C1 segment of cervical spinal cord (tissue), 14 donors: ENCODE data around the gene TNIK.

ENCODE experiments used
- DNase-seq, 14 donors: peaks; one replicate each; lab custom pipeline; 2025; lab: John Stamatoyannopoulos, UW

Gene TNIK

DNA sequence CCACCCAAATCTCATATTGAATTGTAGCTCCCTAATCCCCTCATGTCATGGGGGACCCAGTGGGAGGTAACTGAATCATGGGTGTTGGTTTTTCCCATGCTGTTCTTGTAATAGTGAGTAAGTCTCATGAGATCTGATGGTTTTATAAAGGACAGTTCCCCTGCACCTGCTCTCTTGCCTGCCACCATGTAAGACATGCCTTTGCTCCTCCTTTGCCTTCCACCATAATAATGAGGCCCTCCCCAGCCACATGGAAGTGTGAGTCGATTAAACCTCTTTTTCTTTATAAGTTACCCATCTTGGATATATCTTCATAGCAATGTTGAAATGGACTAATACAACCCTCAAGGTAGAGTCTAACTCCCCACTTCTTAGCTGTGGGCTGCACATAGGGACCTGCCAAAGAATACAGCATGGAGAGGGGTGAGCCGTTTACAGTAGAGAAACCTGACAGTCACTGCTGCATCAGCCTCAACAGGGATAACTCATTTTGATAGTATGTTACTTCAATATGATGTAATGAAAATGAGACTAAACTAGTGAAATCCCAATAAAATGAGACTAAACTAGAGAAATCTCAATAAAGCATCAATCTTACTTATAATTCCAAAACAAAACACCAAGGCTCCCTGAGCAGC is 117.3 kb downstream of the TNIK start:
- no peak for DNase-seq

DNA sequence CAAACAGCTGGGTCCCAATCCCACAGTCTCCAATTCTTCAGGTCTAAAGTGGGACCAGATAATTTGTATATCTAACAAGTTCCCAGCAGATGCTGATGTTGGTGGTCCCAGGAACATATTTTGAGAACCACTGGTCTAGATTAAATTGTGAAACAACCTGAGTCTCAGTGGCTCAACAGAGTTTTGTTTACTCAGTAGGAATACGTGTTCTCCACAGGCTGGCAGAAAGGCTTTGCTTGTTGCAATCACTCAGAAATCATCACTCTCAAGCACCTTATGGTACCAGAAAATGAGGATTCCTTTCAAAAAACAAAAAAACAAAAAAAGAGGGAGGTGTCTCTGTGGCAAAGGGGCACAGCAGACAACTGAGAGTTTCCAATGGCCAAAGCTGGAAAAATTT is 118.0 kb downstream of the TNIK start:
- DNase-seq, result no peak

- no peak for DNase-seq
These were observed 119.8 kb downstream of the TNIK start for GRCh38 chr3:171340434-171340833.

DNA sequence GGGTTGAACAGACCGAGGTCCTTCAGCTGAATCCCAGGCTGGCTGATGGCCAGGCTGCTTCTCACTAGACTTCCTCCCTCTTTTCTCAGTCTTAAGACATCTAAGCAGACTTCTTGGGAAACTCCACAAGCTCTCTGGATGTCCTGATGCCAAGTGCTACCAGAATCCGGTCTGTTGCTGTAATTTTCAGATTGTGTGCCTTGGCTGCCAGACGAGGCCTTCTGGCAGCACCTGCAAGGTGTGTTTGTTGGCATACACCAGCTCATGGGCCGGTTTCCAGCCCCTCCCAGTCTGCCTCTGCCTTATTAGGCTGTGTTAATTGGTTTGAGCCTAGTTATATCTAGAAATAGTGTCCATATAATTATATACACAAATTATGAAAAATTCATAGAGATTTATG is 120.6 kb downstream of the TNIK start:
- DNase-seq, result peak in 1 of 14 donors; percentile 68

- DNase-seq, result no peak
These were observed 123.8 kb downstream of the TNIK start for GRCh38 chr3:171336406-171336805.

DNA sequence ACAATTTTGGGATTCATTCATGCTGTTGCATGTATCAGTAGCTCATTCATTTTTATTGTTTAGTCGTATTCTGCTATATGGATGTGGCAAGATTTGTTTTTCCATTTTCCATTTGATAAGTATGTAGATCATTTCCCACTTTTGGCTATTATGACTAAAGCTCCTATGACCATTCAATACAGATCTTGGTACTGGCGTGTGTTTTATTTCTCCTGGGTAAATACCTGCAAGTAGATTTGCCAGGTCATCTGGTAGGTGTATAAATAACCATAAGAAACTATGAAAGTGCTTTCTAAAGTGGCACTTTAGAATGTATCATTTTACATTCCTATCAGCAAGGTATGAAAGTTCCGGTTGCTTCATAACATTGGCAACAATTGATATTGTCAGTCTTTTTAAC is 124.6 kb downstream of the TNIK start:
- DNase-seq, result no peak

DNA sequence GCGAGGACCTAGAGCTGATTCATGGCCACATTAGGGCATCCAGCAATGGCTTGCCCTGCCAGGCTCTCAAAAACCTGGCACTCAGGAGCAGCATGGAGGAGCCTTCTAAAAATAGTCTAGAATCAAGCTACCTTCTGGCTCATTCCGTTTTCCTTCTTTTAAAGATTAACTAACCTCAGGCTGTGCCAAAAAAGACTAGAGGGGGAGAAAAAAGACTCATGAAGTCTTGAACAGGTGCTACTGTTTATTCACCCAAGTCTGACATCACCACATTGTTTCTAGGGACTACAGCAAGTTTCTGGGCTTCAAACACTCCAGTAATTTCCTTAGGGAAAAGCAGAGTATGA is 125.8 kb downstream of the TNIK start:
- DNase-seq, result peak in 1 of 14 donors; percentile 22

DNA sequence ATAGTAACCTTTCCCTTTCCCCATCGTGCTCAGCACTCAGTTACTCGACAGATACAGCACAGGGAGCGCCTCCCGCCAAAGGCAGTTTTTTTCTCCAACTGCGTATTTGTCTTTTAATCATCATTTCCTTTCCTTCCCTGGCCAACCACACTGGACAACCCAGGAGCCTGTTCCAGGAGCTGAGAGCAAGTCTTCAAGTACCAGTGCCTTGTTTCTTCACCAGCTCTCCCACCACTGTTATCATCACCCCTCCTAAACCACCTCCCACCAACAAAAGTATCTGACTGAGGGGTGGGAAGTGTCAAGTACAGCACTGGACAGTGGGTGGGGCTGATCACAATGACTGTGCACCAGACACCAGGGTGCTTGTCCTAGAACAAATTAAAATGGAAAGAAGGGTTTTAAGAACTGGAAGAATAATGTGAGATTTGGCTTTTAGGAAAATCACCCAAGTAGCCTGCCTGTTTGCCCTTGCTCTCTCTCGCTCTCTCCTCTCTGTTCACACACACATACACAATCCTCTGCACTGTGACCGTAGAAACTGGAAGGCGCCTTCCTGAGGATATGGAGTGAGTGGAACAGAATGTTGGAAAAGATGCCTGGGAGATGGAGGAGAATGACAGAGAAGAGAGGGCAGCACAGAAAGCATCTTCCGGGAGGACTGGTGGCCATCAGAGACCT is 126.3 kb downstream of the TNIK start:
- peak in 1 of 14 donors; percentile 11 for DNase-seq

- no peak for DNase-seq
These were observed 129.3 kb downstream of the TNIK start for GRCh38 chr3:171330938-171331337.

- DNase-seq, result peak in 1 of 14 donors; percentile 10
These were observed 130.5 kb downstream of the TNIK start for GRCh38 chr3:171329746-171330145.

GRCh38 chr3:171328419-171329082 is 131.7 kb downstream of the TNIK start:
- peak in 1 of 14 donors; percentile 3 for DNase-seq

- no peak for DNase-seq
These were observed 132.6 kb downstream of the TNIK start for GRCh38 chr3:171327441-171328174.

DNA sequence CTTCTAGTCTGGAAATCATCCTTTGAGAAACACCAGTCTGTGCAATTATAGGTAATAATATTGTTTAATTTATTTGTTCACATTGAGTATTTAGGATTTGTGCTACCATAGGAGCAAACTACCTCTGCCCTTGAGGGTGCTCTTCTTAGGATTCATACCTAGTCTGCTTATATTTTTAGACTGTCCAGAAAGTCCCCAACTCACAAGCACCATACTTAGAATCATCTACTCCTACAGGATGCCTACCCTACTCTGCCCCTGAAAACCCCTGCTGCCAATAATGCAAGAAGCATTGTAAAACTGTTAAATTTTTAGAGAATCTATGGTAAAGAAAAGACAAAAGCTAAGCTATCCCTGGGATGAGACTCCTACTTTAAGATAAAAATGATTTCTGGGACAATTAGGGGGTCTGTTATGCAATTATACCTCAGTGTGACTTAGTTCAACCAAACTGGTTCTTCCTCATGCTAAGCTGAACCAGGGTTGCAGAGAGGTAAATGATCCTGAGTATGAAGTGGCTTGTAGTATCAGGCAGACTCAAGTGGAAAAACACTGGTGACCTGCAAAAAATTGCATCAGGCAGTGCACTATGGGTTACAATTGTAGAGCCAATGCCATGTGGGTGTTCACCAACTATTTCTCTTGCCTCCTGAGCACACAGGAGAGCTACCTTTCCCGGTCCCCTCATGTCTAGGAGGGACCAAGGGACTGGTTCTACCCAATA is 133.3 kb downstream of the TNIK start:
- DNase-seq, result no peak

DNA sequence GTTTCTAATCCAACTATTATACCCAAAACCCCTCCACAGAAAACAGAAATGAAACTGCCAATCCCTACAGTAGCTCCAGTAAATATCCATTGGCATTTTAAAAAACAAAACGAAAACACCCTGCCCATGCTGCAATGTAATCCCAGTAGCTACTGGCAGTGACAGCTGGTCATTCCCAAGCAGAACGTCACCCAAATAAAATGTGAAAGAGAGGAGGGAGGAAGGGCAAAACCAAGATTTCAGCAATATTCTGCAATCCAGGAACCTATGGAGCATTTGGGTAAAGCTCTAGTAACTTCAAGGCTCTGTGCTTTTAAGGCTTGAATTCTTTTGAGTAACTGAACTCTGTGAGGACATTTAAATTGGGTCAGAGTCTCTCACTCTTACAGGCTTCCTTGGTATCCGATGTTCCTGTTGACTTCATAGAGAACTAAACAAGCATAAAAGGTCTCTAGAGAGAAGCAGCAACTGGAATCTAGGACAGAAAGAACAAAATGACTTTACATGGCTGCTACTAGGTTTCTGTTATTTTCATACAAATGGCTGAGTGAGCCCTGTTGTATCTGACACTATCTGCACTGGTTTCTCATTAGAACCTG is 136.2 kb downstream of the TNIK start:
- DNase-seq, result no peak

- DNase-seq, result no peak
These were observed 138.4 kb downstream of the TNIK start for GRCh38 chr3:171321559-171322360.

DNA sequence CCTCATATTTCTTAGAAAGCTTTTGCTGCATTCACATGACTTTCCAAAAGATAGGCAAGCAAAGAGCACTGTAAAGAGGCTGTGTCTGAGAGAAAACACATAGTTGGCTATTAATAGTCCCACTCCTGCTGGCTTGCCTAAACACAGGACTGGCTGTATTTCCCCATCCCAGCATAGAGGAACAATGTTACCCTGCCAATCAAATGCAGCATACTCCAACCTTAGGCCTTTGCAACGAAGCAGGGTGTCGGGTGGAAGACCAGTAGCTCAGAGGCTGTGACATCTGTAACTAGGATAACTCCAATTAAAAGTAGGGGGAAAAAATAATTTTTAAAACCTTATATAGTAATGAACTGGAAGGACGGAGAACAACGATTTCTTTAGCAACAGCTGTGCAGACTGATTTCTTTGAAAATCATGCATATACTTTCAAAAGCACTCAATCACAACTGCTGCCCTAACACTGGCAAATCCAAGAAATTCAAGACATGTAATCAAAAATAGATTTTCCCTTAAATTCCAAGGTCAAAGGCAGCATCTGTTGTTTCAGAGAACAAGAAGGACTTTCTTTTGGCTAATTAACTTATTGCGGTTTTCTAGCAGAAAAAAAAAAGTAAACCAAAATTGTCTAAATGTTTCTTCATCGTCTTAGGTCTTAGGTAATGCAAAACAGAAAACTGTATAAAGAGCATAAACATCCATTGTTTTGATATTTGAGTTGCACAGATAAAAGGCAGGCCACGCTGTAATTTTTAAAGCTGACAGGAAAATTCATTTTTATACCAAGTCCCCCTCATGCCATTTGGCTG is 139.3 kb downstream of the TNIK start:
- DNase-seq, result peak in 2 of 14 donors; percentile 10 to 34

- DNase-seq, result peak in 1 of 14 donors; percentile 6
These were observed 143.0 kb downstream of the TNIK start for GRCh38 chr3:171317171-171317570.

GRCh38 chr3:171315919-171316318 is 144.3 kb downstream of the TNIK start:
- DNase-seq, result no peak

GRCh38 chr3:171315101-171315500 is 145.1 kb downstream of the TNIK start:
- peak in 1 of 14 donors; percentile 4 for DNase-seq
